Sigmoid colon (tissue), 7 donors: ENCODE data around the gene KCP. TPM values are rescaled to one million over a fixed set of nuclear protein-coding genes. Genes with fewer than 3 reads are reported as not detected.
A peak's percentile ranks its signal among the peaks of the same experiment; 100 is the strongest.

ENCODE experiments used
- DNase-seq: peaks from one replicate; pipeline ENCODE4 v3.0.0-alpha.2; 2019
- H3K27ac ChIP-seq, 4 donors: fragments of 200-600 bp; sonication (generic); one replicate each; pipeline ENCODE4 v1.5.1; 2016 to 2019; ENCODE audit warnings: mild to moderate bottlenecking in 1 of 4
- H3K27me3 ChIP-seq, 3 donors: fragments of 200-600 bp; sonication (generic); one replicate each; pipeline ENCODE4 v1.5.1; 2019; ENCODE audit warnings: mild to moderate bottlenecking in 1 of 3
- H3K36me3 ChIP-seq, 4 donors: fragments of 200-600 bp; sonication (generic); one replicate each; pipeline ENCODE4 v1.5.1; 2016 to 2019
- H3K4me1 ChIP-seq, 4 donors: fragments of 200-600 bp; sonication (generic); one replicate each; pipeline ENCODE4 v1.5.1; 2017 to 2019
- H3K4me3 ChIP-seq, 4 donors: fragments of 200-600 bp; sonication (generic); one replicate each; pipeline ENCODE4 v1.5.1; 2017 to 2019; ENCODE audit warnings: mild to moderate bottlenecking in 2 of 4, moderate library complexity in 1 of 4
- H3K9me3 ChIP-seq, 4 donors: fragments of 200-600 bp in 3 of 4; sonication (generic) in 3 of 4; one replicate each; pipeline versions ENCODE4 v1.5.1 to v1.6.1; 2013 to 2019
- CTCF ChIP-seq, 4 experiments: fragments of 450-650 bp in 3 of 4; fragments of 200-600 bp in 1 of 4; IDR thresholded peaks; one replicate each; pipeline ENCODE4 v1.5.1; 2016 to 2019; ENCODE audit warnings: antibody characterized with exemption in 4 of 4, mild to moderate bottlenecking in 3 of 4, moderate library complexity in 2 of 4
- EP300 ChIP-seq, 4 donors: sonication (generic); formaldehyde crosslinking; IDR thresholded peaks; one replicate each; pipeline ENCODE4 v1.6.1; 2017; ENCODE audit warnings: antibody characterized with exemption in 4 of 4
- POLR2A ChIP-seq, 2 donors: fragments of 450-650 bp; IDR thresholded peaks; one replicate each; pipeline ENCODE4 v1.6.1; 2016; ENCODE audit warnings: antibody characterized with exemption in 2 of 2, mild to moderate bottlenecking in 2 of 2, moderate library complexity in 2 of 2
- POLR2AphosphoS5 ChIP-seq, 4 donors: sonication (generic); formaldehyde crosslinking; IDR thresholded peaks; one replicate each; pipeline ENCODE4 v1.6.1; 2017; ENCODE audit warnings: antibody characterized with exemption in 4 of 4
- WGBS, 2 donors: extraction: QIAGEN DNeasy Blood & Tissue Kit; methylation state at CpG; one replicate each; pipeline ENCODE4 v1.1.7; 2013; 5-methylcytosine and 5-hydroxymethylcytosine counted together
- intact Hi-C: fragments of 100-400 bp; cut with DNase I; formaldehyde crosslinking; loops from one replicate; pipeline ENCODE4 v1.15.1; 2023
- polyA plus RNA-seq, 3 donors: library from polyadenylated mRNA; stranded (reverse); fragments of 200-250 nt; gene quantifications; one replicate each; pipeline ENCODE4 v1.2.3, GENCODE V29; 2013
- total RNA-seq, 4 donors: library from RNA; depleted of rRNA; stranded (reverse); fragments of >200 nt; gene quantifications; one replicate each; pipeline ENCODE4 v1.1.0, GENCODE V29; 2016
- donor health status: healthy with polysubstance abuse.
- donor health status: Bipolar disorder and iron deficiency.
- donor health status: healthy.

KCP gene
- total and polyA plus RNA-seq, 7 donors: 0.14 to 0.42 (median 0.32) TPM; not detected in 3

- Histone ChIP-seq H3K4me1 (peaks cover 0 to 9% (median 3%) of the 10 kb centered on the region in 4 donors), H3K27ac (no peak overlapping the region), H3K9me3 (no peaks in the 10 kb centered on the region), H3K4me3 (no peak overlapping the region), H3K36me3 (no peaks in the 10 kb centered on the region), H3K27me3 (peaks cover 0 to 10% (median 0%) of the 10 kb centered on the region in 3 donors)
- WGBS, 2 donors: 39 to 44% methylated on average over 19 of the region's 19 CpGs
- peak; percentile 88 for DNase-seq
- TF ChIP-seq POLR2A (IDR thresholded peaks at IDR 0.05) (no peak), CTCF (IDR thresholded peaks at IDR 0.05) (peak; percentile 83 to 97 (median 89))
- intact Hi-C loops: loop anchor here (2.0 to 5.0 kb wide), 3 partner anchors 147 to 407 kb away; partner anchors contain the start of genes CALU and METTL2B
Measured at GRCh38 chr7:128883622-128884448, 26.7 kb downstream of the KCP start.

GRCh38 chr7:128882134-128882533 is 28.4 kb downstream of the KCP start:
- H3K4me1 ChIP-seq: peaks cover 0 to 9% (median 3%) of the 10 kb centered on the region in 4 donors
- no peak overlapping the region for H3K4me3 ChIP-seq
- TF ChIP-seq EP300 (IDR thresholded peaks at IDR 0.05): no peak
- TF ChIP-seq POLR2AphosphoS5 (IDR thresholded peaks at IDR 0.05): no peak
- no peak for TF ChIP-seq POLR2A (IDR thresholded peaks at IDR 0.05)
- TF ChIP-seq CTCF (IDR thresholded peaks at IDR 0.05): no peak
- no peak for DNase-seq
- no peaks in the 10 kb centered on the region for H3K9me3 ChIP-seq
- no peak overlapping the region for H3K27ac ChIP-seq
- intact Hi-C loops: loop anchor here (2.0 to 5.0 kb wide), 3 partner anchors 145 to 405 kb away; partner anchors contain the start of genes CALU and METTL2B
- peaks cover 0 to 4% (median 0%) of the 10 kb centered on the region in 3 donors for H3K27me3 ChIP-seq
- WGBS, 2 donors: 87 to 93% methylated on average over 8 of the region's 8 CpGs
- H3K36me3 ChIP-seq: no peaks in the 10 kb centered on the region

- TF ChIP-seq POLR2AphosphoS5 (IDR thresholded peaks at IDR 0.05): no peak
- no peak for TF ChIP-seq EP300 (IDR thresholded peaks at IDR 0.05)
- no peak for TF ChIP-seq CTCF (IDR thresholded peaks at IDR 0.05)
- no peak for TF ChIP-seq POLR2A (IDR thresholded peaks at IDR 0.05)
- Histone ChIP-seq H3K27me3 (peaks cover 0 to 2% (median 0%) of the 10 kb centered on the region in 3 donors), H3K36me3 (no peaks in the 10 kb centered on the region), H3K4me3 (no peak overlapping the region), H3K27ac (no peak overlapping the region), H3K4me1 (peaks cover 0 to 9% (median 3%) of the 10 kb centered on the region in 4 donors), H3K9me3 (no peaks in the 10 kb centered on the region)
- DNase-seq: no peak
- WGBS, 2 donors: 88 to 90% methylated on average over 10 of the region's 10 CpGs
- intact Hi-C loops: loop anchor here (2.0 to 5.0 kb wide), 3 partner anchors 144 to 405 kb away; partner anchors contain the start of genes CALU and METTL2B
Measured at GRCh38 chr7:128881458-128882125, 28.9 kb downstream of the KCP start.

- Histone ChIP-seq H3K27ac (no peak overlapping the region), H3K9me3 (no peaks in the 10 kb centered on the region), H3K4me1 (peaks cover 0 to 9% (median 3%) of the 10 kb centered on the region in 4 donors), H3K27me3 (no peaks in the 10 kb centered on the region), H3K4me3 (no peak overlapping the region), H3K36me3 (no peaks in the 10 kb centered on the region)
- TF ChIP-seq POLR2A (IDR thresholded peaks at IDR 0.05) (no peak), EP300 (IDR thresholded peaks at IDR 0.05) (no peak), POLR2AphosphoS5 (IDR thresholded peaks at IDR 0.05) (no peak), CTCF (IDR thresholded peaks at IDR 0.05) (no peak)
- 75 to 86% methylated on average over 11 of the region's 11 CpGs for WGBS, 2 donors
- intact Hi-C loops: loop anchor here (5.0 kb wide), 1 partner anchor 144 kb away; the partner anchor contains the start of gene CALU
- peak; percentile 53 for DNase-seq
Measured at GRCh38 chr7:128880791-128881457, 29.6 kb downstream of the KCP start.
